Gastrocnemius medialis (tissue), 4 donors: ENCODE results near the gene EYS. TPM values are rescaled to one million over a fixed set of nuclear protein-coding genes. Genes with fewer than 3 reads are reported as not detected.

ENCODE experiments used
- ATAC-seq, 2 donors: fragments of 150-250 bp; one replicate each; pipeline ENCODE4 v1.9.1; 2016
- DNase-seq, 2 donors: peaks; one replicate each; pipeline ENCODE4 v3.0.0-alpha.2; 2019
- H3K27ac ChIP-seq, 4 donors: fragments of 200-600 bp; sonication (generic); 1 replicate in 1 of 4; 2 replicates in 3 of 4; pipeline ENCODE4 v1.5.1; 2016 to 2018; ENCODE audit warnings: mild to moderate bottlenecking in 2 of 4, moderate library complexity in 1 of 4
- H3K27me3 ChIP-seq, 3 donors: fragments of 200-600 bp; sonication (generic) in 2 of 3; 1 replicate in 1 of 3; 2 replicates in 2 of 3; pipeline versions ENCODE4 v1.5.1 to v1.6.0; 2016 to 2019; ENCODE audit warnings: mild to moderate bottlenecking in 1 of 3, moderate library complexity in 1 of 3
- H3K36me3 ChIP-seq, 2 donors: fragments of 200-600 bp; sonication (generic) in 1 of 2; one replicate each; pipeline ENCODE4 v1.5.1; 2017 to 2018
- H3K4me1 ChIP-seq, 2 donors: fragments of 200-600 bp; sonication (generic) in 1 of 2; one replicate each; pipeline ENCODE4 v1.5.1; 2016 to 2017; ENCODE audit warnings: mild to moderate bottlenecking in 2 of 2
- H3K4me3 ChIP-seq, 4 donors: fragments of 200-600 bp; sonication (generic) in 3 of 4; 1 replicate in 1 of 4; 2 replicates in 3 of 4; pipeline ENCODE4 v1.5.1; 2016 to 2019; ENCODE audit warnings: mild to moderate bottlenecking in 2 of 4
- H3K9me3 ChIP-seq, 3 donors: fragments of 200-600 bp; sonication (generic) in 2 of 3; 1 replicate in 1 of 3; 2 replicates in 2 of 3; pipeline ENCODE4 v1.5.1; 2016 to 2019
- CTCF ChIP-seq, 5 experiments: fragments of 450-650 bp in 3 of 5; fragments of 200-600 bp in 2 of 5; sonication (generic) in 2 of 5; IDR thresholded peaks in 4 of 5; conservative IDR thresholded peaks in 1 of 5; 1 replicate in 4 of 5; 2 replicates in 1 of 5; pipeline ENCODE4 v1.5.1; 2016 to 2019; ENCODE audit warnings: antibody characterized with exemption in 5 of 5, mild to moderate bottlenecking in 3 of 5, moderate library complexity in 3 of 5
- POLR2A ChIP-seq, 2 donors: fragments of 450-650 bp; IDR thresholded peaks; one replicate each; pipeline ENCODE4 v1.6.1; 2017; ENCODE audit warnings: antibody characterized with exemption in 2 of 2, mild to moderate bottlenecking in 2 of 2, moderate library complexity in 2 of 2
- in situ Hi-C, 4 donors: fragments of 200-750 bp; cut with MboI; loops; one replicate each; pipeline versions ENCODE4 v1.15.0 to v1.8.0; 2017; ENCODE audit warnings: low sequenced_read_pairs in 4 of 4
- intact Hi-C: fragments of 100-400 bp; cut with DNase I; formaldehyde crosslinking; loops from one replicate; pipeline ENCODE4 v1.15.1; 2023; ENCODE audit warnings: low total_unique reads
- total RNA-seq, 4 donors: library from RNA; depleted of rRNA; stranded (reverse); fragments of >200 nt; gene quantifications; one replicate each; pipeline versions ENCODE4 v1.1.0 to v1.2.3, GENCODE V29; 2016

EYS gene
- total RNA-seq, 4 donors from 2014 or later: 0.20 TPM; not detected in 3

- H3K4me3 ChIP-seq: no peak overlapping the region
- no peak overlapping the region for H3K27ac ChIP-seq
- intact Hi-C loops: no loop called here
- no peaks in the 10 kb centered on the region for H3K27me3 ChIP-seq
- TF ChIP-seq POLR2A (IDR thresholded peaks at IDR 0.05): no peak
- no peak for TF ChIP-seq CTCF (IDR thresholded peaks at IDR 0.05 in 4 of 5, conservative IDR thresholded peaks at IDR 0.05 in 1 of 5)
- H3K9me3 ChIP-seq: no peaks in the 10 kb centered on the region
- DNase-seq (no peak), ATAC-seq (no peak)
- no peaks in the 10 kb centered on the region for H3K4me1 ChIP-seq
- no peaks in the 10 kb centered on the region for H3K36me3 ChIP-seq
- in situ Hi-C loops: no loop called here
Observed at GRCh38 chr6:64987066-64987465, 720.0 kb downstream of the EYS start.

DNA sequence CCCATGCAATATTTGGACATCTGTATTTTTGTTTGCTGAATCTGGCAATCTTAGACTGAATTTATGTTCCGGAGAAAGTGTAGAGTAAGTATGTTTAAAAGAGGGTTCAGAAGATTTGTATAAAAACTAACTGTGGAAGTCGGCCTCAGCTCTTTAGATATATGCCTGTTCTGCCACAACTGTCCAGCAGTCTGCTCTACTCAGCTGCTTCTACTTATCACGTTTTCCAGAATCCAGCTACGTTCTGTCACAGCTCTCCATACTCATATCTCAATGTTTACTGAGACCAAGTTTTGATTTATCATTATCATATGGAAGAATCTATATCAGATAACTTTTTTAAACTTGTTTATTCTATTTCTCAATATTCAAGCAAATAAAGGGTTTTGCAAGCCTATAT is 721.3 kb downstream of the EYS start:
- Histone ChIP-seq H3K36me3 (no peaks in the 10 kb centered on the region), H3K4me3 (no peak overlapping the region), H3K27me3 (no peaks in the 10 kb centered on the region), H3K9me3 (no peaks in the 10 kb centered on the region), H3K27ac (no peak overlapping the region), H3K4me1 (no peaks in the 10 kb centered on the region)
- no peak for DNase-seq
- intact Hi-C loops: no loop called here
- in situ Hi-C loops: no loop called here
- ATAC-seq: no peak
- TF ChIP-seq POLR2A (IDR thresholded peaks at IDR 0.05) (no peak), CTCF (IDR thresholded peaks at IDR 0.05 in 4 of 5, conservative IDR thresholded peaks at IDR 0.05 in 1 of 5) (no peak)

DNA sequence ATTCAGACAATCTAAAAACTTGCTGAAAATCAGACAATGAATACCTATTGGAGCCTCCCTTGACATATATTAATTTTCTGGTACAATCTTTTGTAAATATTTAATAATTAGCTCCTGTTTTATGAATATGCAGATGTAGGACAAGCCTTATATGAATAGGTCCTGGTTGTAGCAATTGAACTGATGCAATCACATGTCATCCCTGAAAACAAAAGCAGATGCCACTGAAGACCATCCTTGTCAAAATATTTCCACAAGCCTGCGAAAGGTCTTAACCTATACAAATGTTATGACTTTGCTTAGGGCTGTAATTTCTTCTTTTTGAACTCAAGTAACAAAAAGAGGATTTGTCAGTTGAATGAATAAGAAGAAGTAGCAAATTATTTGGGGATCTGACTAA is 722.1 kb downstream of the EYS start:
- ATAC-seq (no peak), DNase-seq (no peak)
- Histone ChIP-seq H3K27ac (no peak overlapping the region), H3K4me3 (no peak overlapping the region), H3K4me1 (no peaks in the 10 kb centered on the region), H3K9me3 (no peaks in the 10 kb centered on the region), H3K27me3 (no peaks in the 10 kb centered on the region), H3K36me3 (no peaks in the 10 kb centered on the region)
- TF ChIP-seq POLR2A (IDR thresholded peaks at IDR 0.05) (no peak), CTCF (IDR thresholded peaks at IDR 0.05 in 4 of 5, conservative IDR thresholded peaks at IDR 0.05 in 1 of 5) (no peak)
- intact Hi-C loops: no loop called here
- in situ Hi-C loops: no loop called here

- Histone ChIP-seq H3K27ac (no peak overlapping the region), H3K4me3 (no peak overlapping the region), H3K27me3 (no peaks in the 10 kb centered on the region), H3K36me3 (no peaks in the 10 kb centered on the region), H3K4me1 (no peaks in the 10 kb centered on the region), H3K9me3 (no peaks in the 10 kb centered on the region)
- no peak for TF ChIP-seq POLR2A (IDR thresholded peaks at IDR 0.05)
- no peak for TF ChIP-seq CTCF (IDR thresholded peaks at IDR 0.05 in 4 of 5, conservative IDR thresholded peaks at IDR 0.05 in 1 of 5)
- intact Hi-C loops (no loop called here), in situ Hi-C loops (no loop called here)
- DNase-seq (no peak), ATAC-seq (no peak)
Observed at GRCh38 chr6:64983089-64983488, 723.9 kb downstream of the EYS start.

GRCh38 chr6:64973142-64973541 is 733.9 kb downstream of the EYS start:
- Histone ChIP-seq H3K9me3 (no peaks in the 10 kb centered on the region), H3K27me3 (no peaks in the 10 kb centered on the region), H3K27ac (no peak overlapping the region), H3K4me1 (no peaks in the 10 kb centered on the region), H3K4me3 (no peak overlapping the region), H3K36me3 (no peaks in the 10 kb centered on the region)
- ATAC-seq: no peak
- intact Hi-C loops: no loop called here
- no peak for DNase-seq
- in situ Hi-C loops: no loop called here
- TF ChIP-seq POLR2A (IDR thresholded peaks at IDR 0.05): no peak
